ENCODE data around the gene BCAS3.

DNA sequence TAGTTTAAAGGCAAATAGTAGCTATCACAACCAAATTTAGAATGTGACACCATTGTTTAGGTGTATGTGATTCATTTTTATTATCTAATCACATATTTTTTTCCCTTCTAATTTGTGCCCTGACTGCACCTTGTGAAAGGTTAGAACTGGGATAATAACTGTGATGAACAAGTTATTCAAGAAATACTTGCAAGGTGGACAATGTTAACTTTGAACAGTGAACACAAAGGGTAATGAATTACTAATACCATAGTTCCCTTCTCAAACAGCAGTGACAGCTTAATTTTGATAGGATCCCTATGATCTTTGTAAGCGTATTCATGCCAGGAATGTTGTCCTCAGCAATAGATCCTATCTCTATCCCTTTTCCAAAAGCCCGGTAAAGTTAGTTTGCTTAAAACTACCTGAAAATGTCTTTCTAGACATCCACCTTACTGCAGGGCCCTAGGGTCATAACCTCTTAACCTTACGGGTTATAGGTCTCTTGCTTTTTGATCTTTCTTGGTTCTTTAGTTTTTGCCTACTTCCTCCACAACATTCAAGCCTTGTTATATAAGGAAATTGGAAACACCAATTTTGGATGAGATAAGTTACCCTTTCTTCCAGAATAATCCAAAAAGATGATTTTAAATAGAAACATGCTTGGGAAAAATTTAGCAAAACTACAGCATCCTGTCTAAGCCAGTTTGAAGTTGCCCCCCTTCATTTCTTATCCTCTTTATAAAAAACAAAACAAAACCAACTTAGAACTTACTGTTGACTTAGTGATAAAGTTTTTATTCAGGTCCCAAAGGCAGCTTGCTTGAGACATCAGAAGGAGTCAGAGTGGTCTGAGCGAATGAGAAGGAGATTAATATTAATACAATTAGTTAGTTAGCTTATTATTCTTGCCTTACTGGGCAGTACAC, 522.0 kb downstream of the BCAS3 start:
- TF ChIP-seq, protein P1, sequence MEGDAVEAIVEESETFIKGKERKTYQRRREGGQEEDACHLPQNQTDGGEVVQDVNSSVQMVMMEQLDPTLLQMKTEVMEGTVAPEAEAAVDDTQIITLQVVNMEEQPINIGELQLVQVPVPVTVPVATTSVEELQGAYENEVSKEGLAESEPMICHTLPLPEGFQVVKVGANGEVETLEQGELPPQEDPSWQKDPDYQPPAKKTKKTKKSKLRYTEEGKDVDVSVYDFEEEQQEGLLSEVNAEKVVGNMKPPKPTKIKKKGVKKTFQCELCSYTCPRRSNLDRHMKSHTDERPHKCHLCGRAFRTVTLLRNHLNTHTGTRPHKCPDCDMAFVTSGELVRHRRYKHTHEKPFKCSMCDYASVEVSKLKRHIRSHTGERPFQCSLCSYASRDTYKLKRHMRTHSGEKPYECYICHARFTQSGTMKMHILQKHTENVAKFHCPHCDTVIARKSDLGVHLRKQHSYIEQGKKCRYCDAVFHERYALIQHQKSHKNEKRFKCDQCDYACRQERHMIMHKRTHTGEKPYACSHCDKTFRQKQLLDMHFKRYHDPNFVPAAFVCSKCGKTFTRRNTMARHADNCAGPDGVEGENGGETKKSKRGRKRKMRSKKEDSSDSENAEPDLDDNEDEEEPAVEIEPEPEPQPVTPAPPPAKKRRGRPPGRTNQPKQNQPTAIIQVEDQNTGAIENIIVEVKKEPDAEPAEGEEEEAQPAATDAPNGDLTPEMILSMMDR (IDR thresholded peaks at IDR 0.05) = no peak
- TF ChIP-seq POLR2A (IDR thresholded peaks at IDR 0.05) = no peak

Data from heart left ventricle (tissue), 13 donors.